ENCODE data around the gene MYD88. TPM values are rescaled to one million over a fixed set of nuclear protein-coding genes. Genes with fewer than 3 reads are reported as not detected.
A peak's percentile ranks its signal among the peaks of the same experiment; 100 is the strongest.

The MYD88 gene
- total and polyA plus RNA-seq, 7 donors, result 27.8 to 74.0 (median 39.7) TPM

- H3K27me3 ChIP-seq, result no peaks in the 10 kb centered on the region
These were observed 22.6 kb upstream of the MYD88 start for GRCh38 chr3:38115645-38116427.

GRCh38 chr3:38116471-38117162, 21.8 kb upstream of the MYD88 start:
- TF ChIP-seq POLR2A (IDR thresholded peaks at IDR 0.05) (no peak), EP300 (IDR thresholded peaks at IDR 0.05) (no peak), CTCF (IDR thresholded peaks at IDR 0.05) (no peak), POLR2AphosphoS5 (IDR thresholded peaks at IDR 0.05) (no peak)
- 59 to 90% methylated on average over 12 of the region's 12 CpGs for WGBS, 2 donors
- peak; percentile 52 for DNase-seq
- H3K4me3 ChIP-seq, result no peak overlapping the region
- intact Hi-C loops (cut with DNase I), result loop anchor here (10.0 kb wide), 1 partner anchor 358 kb away; no protein-coding TSS in a partner anchor
- no peaks in the 10 kb centered on the region for H3K27me3 ChIP-seq
- peaks cover 0 to 22% (median under 1%) of the 10 kb centered on the region in 4 donors for H3K36me3 ChIP-seq
- peaks cover 0 to 7% (median 3%) of the 10 kb centered on the region in 4 donors for H3K4me1 ChIP-seq
- H3K9me3 ChIP-seq, result no peaks in the 10 kb centered on the region
- H3K27ac ChIP-seq, result no peak overlapping the region

More at GRCh38 chr3:38115645-38116427, 22.6 kb upstream of the MYD88 start:
- no peak overlapping the region for H3K27ac ChIP-seq
- WGBS, 2 donors, result 62 to 66% methylated on average over 9 of the region's 9 CpGs
- no peaks in the 10 kb centered on the region for H3K9me3 ChIP-seq
- intact Hi-C loops (cut with DNase I), result loop anchor here (10.0 kb wide), 1 partner anchor 359 kb away; no protein-coding TSS in a partner anchor
- H3K36me3 ChIP-seq, result peaks cover 0 to 14% (median 0%) of the 10 kb centered on the region in 4 donors
- TF ChIP-seq POLR2AphosphoS5 (IDR thresholded peaks at IDR 0.05) (no peak), CTCF (IDR thresholded peaks at IDR 0.05) (no peak), EP300 (IDR thresholded peaks at IDR 0.05) (no peak), POLR2A (IDR thresholded peaks at IDR 0.05) (no peak)
- H3K4me1 ChIP-seq, result no peaks in the 10 kb centered on the region
- no peak overlapping the region for H3K4me3 ChIP-seq
- peak; percentile 41 for DNase-seq

GRCh38 chr3:38117163-38117716, 21.2 kb upstream of the MYD88 start:
- WGBS, 2 donors, result 75 to 86% methylated on average over 10 of the region's 10 CpGs
- Histone ChIP-seq H3K36me3 (peaks cover 0 to 28% (median 4%) of the 10 kb centered on the region in 4 donors), H3K27me3 (no peaks in the 10 kb centered on the region), H3K27ac (no peak overlapping the region), H3K4me3 (no peak overlapping the region), H3K4me1 (peaks cover 0 to 7% (median 3%) of the 10 kb centered on the region in 4 donors), H3K9me3 (no peaks in the 10 kb centered on the region)
- intact Hi-C loops (cut with DNase I), result loop anchor here (10.0 kb wide), 1 partner anchor 358 kb away; no protein-coding TSS in a partner anchor
- TF ChIP-seq CTCF (IDR thresholded peaks at IDR 0.05) (no peak), EP300 (IDR thresholded peaks at IDR 0.05) (no peak), POLR2A (IDR thresholded peaks at IDR 0.05) (no peak)
- peak; percentile 64 for DNase-seq

GRCh38 chr3:38117748-38118420, 20.6 kb upstream of the MYD88 start:
- peaks cover 5 to 34% (median 10%) of the 10 kb centered on the region in 4 donors for H3K36me3 ChIP-seq

More at GRCh38 chr3:38117748-38118420, 20.6 kb upstream of the MYD88 start:
- Histone ChIP-seq H3K27ac (no peak overlapping the region), H3K9me3 (no peaks in the 10 kb centered on the region), H3K4me1 (peaks cover 0 to 7% (median 3%) of the 10 kb centered on the region in 4 donors), H3K4me3 (no peak overlapping the region), H3K27me3 (no peaks in the 10 kb centered on the region)
- DNase-seq, result peak; percentile 73
- TF ChIP-seq POLR2A (IDR thresholded peaks at IDR 0.05) (no peak), CTCF (IDR thresholded peaks at IDR 0.05) (peak; percentile 27 to 60 (median 54))
- intact Hi-C loops (cut with DNase I), result loop anchor here (10.0 kb wide), 1 partner anchor 357 kb away; no protein-coding TSS in a partner anchor
- 45 to 66% methylated on average over 11 of the region's 11 CpGs for WGBS, 2 donors
